ENCODE measurements around the gene SLC13A3.

SLC13A3 gene

GRCh38 chr20:46631212-46631869, 19.9 kb downstream of the SLC13A3 start:
- H3K4me3 ChIP-seq (ENCODE audit: low read length) = no peak overlapping the region
- peak; percentile 54 for DNase-seq (ENCODE audit: low read depth)
- TF ChIP-seq CTCF (IDR thresholded peaks at IDR 0.05; ENCODE audit: insufficient read depth, low read depth, low read length, missing control alignments) = no peak

- no peak overlapping the region for H3K4me3 ChIP-seq (ENCODE audit: low read length)
- TF ChIP-seq CTCF (IDR thresholded peaks at IDR 0.05; ENCODE audit: insufficient read depth, low read depth, low read length, missing control alignments) = no peak
These were observed 21.0 kb downstream of the SLC13A3 start for GRCh38 chr20:46630306-46630705.

GRCh38 chr20:46629341-46629740, 21.9 kb downstream of the SLC13A3 start:
- no peak for TF ChIP-seq CTCF (IDR thresholded peaks at IDR 0.05; ENCODE audit: insufficient read depth, low read depth, low read length, missing control alignments)
- H3K4me3 ChIP-seq (ENCODE audit: low read length) = no peak overlapping the region
- DNase-seq (ENCODE audit: low read depth) = no peak

More at GRCh38 chr20:46630306-46630705, 21.0 kb downstream of the SLC13A3 start:
- no peak for DNase-seq (ENCODE audit: low read depth)

GRCh38 chr20:46627234-46627633, 24.0 kb downstream of the SLC13A3 start:
- H3K4me3 ChIP-seq (ENCODE audit: low read length) = no peak overlapping the region
- no peak for DNase-seq (ENCODE audit: low read depth)
- no peak for TF ChIP-seq CTCF (IDR thresholded peaks at IDR 0.05; ENCODE audit: insufficient read depth, low read depth, low read length, missing control alignments)

GRCh38 chr20:46626758-46627157, 24.5 kb downstream of the SLC13A3 start:
- H3K4me3 ChIP-seq (ENCODE audit: low read length) = no peak overlapping the region
- TF ChIP-seq CTCF (IDR thresholded peaks at IDR 0.05; ENCODE audit: insufficient read depth, low read depth, low read length, missing control alignments) = no peak
- DNase-seq (ENCODE audit: low read depth) = no peak

GRCh38 chr20:46625875-46626373, 25.3 kb downstream of the SLC13A3 start:
- H3K4me3 ChIP-seq (ENCODE audit: low read length) = no peak overlapping the region
- TF ChIP-seq CTCF (IDR thresholded peaks at IDR 0.05; ENCODE audit: insufficient read depth, low read depth, low read length, missing control alignments) = no peak
- DNase-seq (ENCODE audit: low read depth) = no peak

- no peak for TF ChIP-seq CTCF (IDR thresholded peaks at IDR 0.05; ENCODE audit: insufficient read depth, low read depth, low read length, missing control alignments)
- H3K4me3 ChIP-seq (ENCODE audit: low read length) = no peak overlapping the region
These were observed 26.3 kb downstream of the SLC13A3 start for GRCh38 chr20:46624946-46625345.

More at GRCh38 chr20:46624946-46625345, 26.3 kb downstream of the SLC13A3 start:
- DNase-seq (ENCODE audit: low read depth) = no peak
